ENCODE data around the gene RFTN1. TPM values are rescaled to one million over a fixed set of nuclear protein-coding genes. Genes with fewer than 3 reads are reported as not detected.

The RFTN1 gene
- total RNA-seq, 4 donors from 2014 or later = 11.2 to 39.5 (median 25.6) TPM

GRCh38 chr3:16400106-16400931 lies 113.2 kb downstream of the RFTN1 start:
- no peak overlapping the region for H3K4me3 ChIP-seq (ENCODE audit: low read depth, poor library complexity, severe bottlenecking)
- intact Hi-C loops (cut with DNase I; ENCODE audit: low total_unique reads) = no loop called here
- TF ChIP-seq CTCF (IDR thresholded peaks at IDR 0.05) (no peak), POLR2A (IDR thresholded peaks at IDR 0.05) (no peak)
- WGBS, 2 donors = 81 to 87% methylated on average over 11 of the region's 11 CpGs
- DNase-seq (ENCODE audit: low spot score in 2 of 2) = no peak

GRCh38 chr3:16399473-16399872 lies 114.0 kb downstream of the RFTN1 start:
- intact Hi-C loops (cut with DNase I; ENCODE audit: low total_unique reads) = no loop called here
- WGBS, 2 donors = 47 to 48% methylated on average over 6 of the region's 6 CpGs
- peak in 1 of 2 donors; percentile 83 for DNase-seq (ENCODE audit: low spot score in 2 of 2)
- TF ChIP-seq CTCF (IDR thresholded peaks at IDR 0.05) (no peak), POLR2A (IDR thresholded peaks at IDR 0.05) (no peak)
- no peak overlapping the region for H3K4me3 ChIP-seq (ENCODE audit: low read depth, poor library complexity, severe bottlenecking)

GRCh38 chr3:16398648-16399047 lies 114.9 kb downstream of the RFTN1 start:
- DNase-seq (ENCODE audit: low spot score in 2 of 2) = peak in 1 of 2 donors; percentile 50
- TF ChIP-seq POLR2A (IDR thresholded peaks at IDR 0.05) (no peak), CTCF (IDR thresholded peaks at IDR 0.05) (no peak)
- intact Hi-C loops (cut with DNase I; ENCODE audit: low total_unique reads) = no loop called here
- H3K4me3 ChIP-seq (ENCODE audit: low read depth, poor library complexity, severe bottlenecking) = no peak overlapping the region
- WGBS, 2 donors = 53 to 73% methylated on average over 2 of the region's 2 CpGs

GRCh38 chr3:16396202-16396601 lies 117.3 kb downstream of the RFTN1 start:
- intact Hi-C loops (cut with DNase I; ENCODE audit: low total_unique reads) = no loop called here
- TF ChIP-seq CTCF (IDR thresholded peaks at IDR 0.05) (no peak), POLR2A (IDR thresholded peaks at IDR 0.05) (no peak)
- 71 to 81% methylated on average over 4 of the region's 4 CpGs for WGBS, 2 donors
- H3K4me3 ChIP-seq (ENCODE audit: low read depth, poor library complexity, severe bottlenecking) = no peak overlapping the region
- DNase-seq (ENCODE audit: low spot score in 2 of 2) = no peak

GRCh38 chr3:16395212-16395611 lies 118.3 kb downstream of the RFTN1 start:
- DNase-seq (ENCODE audit: low spot score in 2 of 2) = no peak
- H3K4me3 ChIP-seq (ENCODE audit: low read depth, poor library complexity, severe bottlenecking) = no peak overlapping the region
- 48 to 54% methylated on average over 3 of the region's 3 CpGs for WGBS, 2 donors
- intact Hi-C loops (cut with DNase I; ENCODE audit: low total_unique reads) = no loop called here
- TF ChIP-seq CTCF (IDR thresholded peaks at IDR 0.05) (no peak), POLR2A (IDR thresholded peaks at IDR 0.05) (no peak)

Data from lower leg skin (tissue), 4 donors.